Kidney glomerular epithelial cell (primary cell): ENCODE results near the gene SRXN1.

Experiments used
- DNase-seq: peaks from one replicate; lab custom pipeline; 2025; lab: John Stamatoyannopoulos, UW

SRXN1 gene

DNA sequence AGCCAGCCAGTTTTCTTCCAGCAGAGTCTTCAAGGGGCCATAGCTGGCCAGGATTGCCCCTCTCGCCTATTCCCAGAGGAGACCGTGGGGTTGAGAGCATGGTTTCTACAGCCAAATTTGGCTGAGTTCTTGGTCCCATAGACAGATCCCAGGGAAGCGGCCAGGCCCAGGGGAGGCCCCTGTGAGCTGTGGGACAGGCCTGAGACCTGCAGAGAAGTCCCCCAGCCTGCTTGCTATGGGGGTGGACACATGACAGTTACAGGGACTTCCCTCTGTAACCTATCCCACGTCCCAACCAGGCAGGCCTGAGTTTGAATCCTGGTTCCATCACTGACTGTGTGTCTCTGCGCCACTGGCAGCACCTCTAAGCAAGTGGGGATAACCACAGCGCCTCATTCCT is 45.5 kb downstream of the SRXN1 start:
- no peak for DNase-seq

- DNase-seq: no peak
Measured at GRCh38 chr20:605237-605636, 47.8 kb downstream of the SRXN1 start.

GRCh38 chr20:603116-603640 is 49.8 kb downstream of the SRXN1 start:
- DNase-seq: no peak

DNA sequence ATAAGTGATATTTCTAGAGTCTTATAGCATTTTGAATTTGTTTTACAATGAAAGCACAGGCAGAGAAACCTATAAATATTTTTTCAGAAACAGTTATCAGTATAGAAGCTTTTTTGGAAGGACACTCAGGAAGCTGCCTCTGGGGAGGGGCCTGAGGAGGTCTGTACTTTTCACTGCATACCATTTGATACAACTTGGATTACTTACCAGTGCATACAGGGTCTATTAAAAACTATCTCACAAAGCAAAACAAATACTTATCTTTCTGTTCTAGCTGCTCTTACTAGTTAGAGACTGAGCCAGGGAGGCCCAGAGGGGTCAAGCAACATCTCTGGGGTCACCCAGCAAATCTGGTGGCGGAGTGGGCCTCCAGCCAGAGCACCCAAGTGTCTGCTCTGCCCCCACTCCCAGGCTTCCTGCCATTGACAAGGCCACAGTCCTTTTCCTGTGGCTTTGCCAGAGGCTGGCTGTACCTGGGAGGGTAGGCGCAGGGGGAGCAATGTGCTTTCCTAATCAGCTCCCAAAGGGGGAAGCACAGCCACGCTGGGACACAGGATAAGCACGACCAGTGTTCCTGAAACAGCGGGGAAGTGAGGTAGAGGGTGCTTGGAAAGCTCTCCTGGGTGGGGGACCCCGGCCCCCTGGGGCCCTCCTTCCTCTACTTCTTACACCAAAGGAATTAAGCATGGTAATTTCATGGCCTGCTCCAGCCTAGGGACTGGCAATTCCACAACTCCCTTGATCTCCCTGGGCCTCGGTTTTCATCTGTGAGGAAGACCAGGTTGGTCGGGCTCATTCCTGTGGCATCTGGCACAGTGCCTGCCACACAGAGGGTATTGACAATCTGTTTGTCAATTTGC is 50.7 kb downstream of the SRXN1 start:
- DNase-seq: no peak

DNA sequence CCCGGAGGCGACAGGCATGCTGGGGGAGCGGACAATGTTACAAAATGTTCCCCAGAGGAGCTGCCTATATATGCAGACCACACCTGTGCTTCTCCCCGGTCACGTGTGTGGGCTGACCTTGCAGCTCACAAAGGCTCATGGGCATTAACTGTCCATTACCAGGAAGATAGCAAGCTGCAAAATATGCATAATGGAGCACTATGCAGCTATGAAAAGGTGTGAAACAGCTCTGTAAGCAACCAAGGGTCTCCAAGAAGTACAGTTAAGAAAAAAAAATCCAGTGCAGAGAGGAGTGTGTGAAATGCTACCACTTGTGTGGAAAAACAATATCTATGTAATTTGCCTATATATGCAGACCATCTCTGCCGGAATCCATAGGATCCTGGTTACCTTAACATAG is 52.3 kb downstream of the SRXN1 start:
- no peak for DNase-seq

- no peak for DNase-seq
Measured at GRCh38 chr20:600141-600540, 52.9 kb downstream of the SRXN1 start.

GRCh38 chr20:598133-598850 is 54.7 kb downstream of the SRXN1 start:
- no peak for DNase-seq

GRCh38 chr20:597560-597959 is 55.4 kb downstream of the SRXN1 start:
- no peak for DNase-seq
